ENCODE data around the gene TBX4. TPM values are rescaled to one million over a fixed set of nuclear protein-coding genes. Genes with fewer than 3 reads are reported as not detected.

Gene TBX4
- total RNA-seq, 1 experiment from 2014 or later = not detected

DNA sequence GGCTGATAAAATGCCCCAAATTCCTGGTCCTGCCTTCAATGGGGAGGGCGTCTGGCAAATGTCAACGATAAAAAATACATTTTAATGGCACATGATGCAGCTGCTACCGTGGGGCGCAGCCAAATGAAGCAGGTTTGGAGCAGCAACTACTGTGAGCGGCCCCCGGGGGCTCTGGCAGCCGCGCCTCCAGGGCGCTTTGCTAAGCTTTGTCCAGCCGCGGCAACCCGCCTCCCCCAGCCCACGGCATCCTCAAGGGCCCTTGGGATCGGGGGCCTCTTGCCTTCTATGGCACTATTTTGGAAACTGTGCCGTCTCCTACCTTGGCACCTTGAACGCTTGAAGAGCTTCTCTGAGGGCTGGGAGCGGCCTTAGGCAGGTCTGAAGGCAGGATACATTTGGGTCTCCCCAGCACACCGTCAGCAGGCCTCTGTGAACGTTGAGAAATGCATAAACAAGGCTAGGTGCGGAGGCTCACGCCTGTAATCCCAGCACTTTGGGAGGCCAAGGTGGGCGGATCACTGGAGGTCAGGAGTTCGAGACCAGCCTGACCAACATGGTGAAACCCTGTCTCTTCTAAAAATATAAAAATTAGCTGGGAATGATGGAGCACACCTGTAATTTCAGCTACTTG is 25.1 kb downstream of the TBX4 start:
- H3K79me2 ChIP-seq (ENCODE audit: insufficient read depth, low read length) = no peaks in the 10 kb centered on the region
- no peak overlapping the region for H3K27ac ChIP-seq (ENCODE audit: insufficient read length, low read depth, low read length)
- H2BK20ac ChIP-seq (ENCODE audit: low read depth, low read length, poor library complexity, severe bottlenecking) = no peak overlapping the region
- Mint-ChIP-seq H3K9me3 (no peaks in the 10 kb centered on the region; a peak in 2 of 5 replicates), H3K4me1 (0 out of 4 replicates have a peak, but pooled peaks cover 0 to 2% of the 10 kb centered on the region in 2 experiments), H3K4me3 (no peak overlapping the region), H3K27ac (no peak overlapping the region), H3K27me3 (ENCODE audit: low read depth) (peaks cover 13% of the 10 kb centered on the region), H3K36me3 (ENCODE audit: insufficient read depth in 1 of 3, low read depth in 3 of 3) (no peaks in the 10 kb centered on the region)
- no peak overlapping the region for H4K91ac ChIP-seq (ENCODE audit: insufficient read length, low read depth, low read length)
- no peak overlapping the region for H3K4ac ChIP-seq (ENCODE audit: low read depth, low read length)
- no CpG with 5 or more reads among the region's 23 CpGs for WGBS (ENCODE audit: extremely low coverage, insufficient read length, low lambda C conversion rate)
- no peak overlapping the region for H2AK5ac ChIP-seq (ENCODE audit: insufficient read length, low read length)
- H4K8ac ChIP-seq (replicated peaks; ENCODE audit: insufficient read length, low read depth, low read length) = no peak overlapping the region
- peak; percentile 36 for DNase-seq
- H3K9me3 ChIP-seq (ENCODE audit: control insufficient read depth, low read depth, low read length) = no peaks in the 10 kb centered on the region
- H2BK120ac ChIP-seq (ENCODE audit: low read depth, low read length, poor library complexity, severe bottlenecking) = no peak overlapping the region
- no peak overlapping the region for H2BK15ac ChIP-seq (ENCODE audit: low read depth, low read length)
- H2BK5ac ChIP-seq (ENCODE audit: insufficient read length, low read length) = no peak overlapping the region
- no peak overlapping the region for H3K23ac ChIP-seq (ENCODE audit: insufficient read length, low read depth, low read length)
- no peaks in the 10 kb centered on the region for H3K79me1 ChIP-seq (ENCODE audit: insufficient read depth, low read depth, low read length, poor library complexity, severe bottlenecking)
- no peak overlapping the region for H3K9ac ChIP-seq (ENCODE audit: extremely low read depth, insufficient read length, low read length)
- no peak overlapping the region for H3T11ph ChIP-seq (ENCODE audit: low read length)
- no peak overlapping the region for H3K4me2 ChIP-seq (ENCODE audit: insufficient read depth, insufficient read length, low read length)
- no peak overlapping the region for H3K56ac ChIP-seq (ENCODE audit: insufficient read length, low read depth, low read length)
- no peak overlapping the region for H4K5ac ChIP-seq (ENCODE audit: insufficient read length, low read depth, low read length)
- H2AFZ ChIP-seq (ENCODE audit: low read length) = no peak overlapping the region
- no peak overlapping the region for H3K18ac ChIP-seq (ENCODE audit: insufficient read length, low read depth, low read length)
- H3K27me3 ChIP-seq (ENCODE audit: insufficient read depth, low read length) = no peaks in the 10 kb centered on the region
- H3K23me2 ChIP-seq (ENCODE audit: insufficient read length, low read depth, low read length, poor library complexity, severe bottlenecking) = no peaks in the 10 kb centered on the region
- no peak overlapping the region for H3K14ac ChIP-seq (ENCODE audit: insufficient read depth, low read length)
- no peak for TF ChIP-seq CTCF (conservative IDR thresholded peaks at IDR 0.05)
- no peak overlapping the region for H2BK12ac ChIP-seq (ENCODE audit: insufficient read length, low read depth, low read length)
- H4K20me1 ChIP-seq (ENCODE audit: control insufficient read depth, insufficient read depth, insufficient read length) = no peaks in the 10 kb centered on the region
- H3K4me1 ChIP-seq (ENCODE audit: insufficient read depth, low read length) = no peaks in the 10 kb centered on the region

Measured in H9 (cell line).